Heart right ventricle (tissue), 16 donors: ENCODE results near the gene TFF3. TPM values are rescaled to one million over a fixed set of nuclear protein-coding genes. Genes with fewer than 3 reads are reported as not detected.

Experiments
- ATAC-seq, 8 donors: fragments of 200-7000 bp; cut with Tn5 transposase; one replicate each; pipeline ENCODE4 v1.9.1; 2020; ENCODE audit warnings: mild to moderate bottlenecking in 8 of 8, moderate library complexity in 8 of 8, moderate number of reproducible peaks in 1 of 8
- DNase-seq, 2 donors: peaks; one replicate each; pipeline ENCODE4 v3.0.0-alpha.2; 2020
- H3K27ac ChIP-seq, 10 donors: fragments of 200-600 bp; sonication (generic) in 2 of 10; one replicate each; pipeline versions ENCODE4 v1.5.0 to v1.8.0; 2020 to 2022; ENCODE audit warnings: mild to moderate bottlenecking in 3 of 10
- H3K27me3 ChIP-seq, 7 donors: fragments of 200-600 bp; one replicate each; pipeline ENCODE4 v1.8.0; 2021 to 2022; ENCODE audit warnings: mild to moderate bottlenecking in 2 of 7
- H3K36me3 ChIP-seq, 9 donors: fragments of 200-600 bp; sonication (generic) in 1 of 9; one replicate each; pipeline versions ENCODE4 v1.5.0 to v1.8.0; 2020 to 2022; ENCODE audit warnings: mild to moderate bottlenecking in 2 of 9
- H3K4me1 ChIP-seq, 9 donors: fragments of 200-600 bp; sonication (generic) in 1 of 9; one replicate each; pipeline versions ENCODE4 v1.5.0 to v1.8.0; 2020 to 2022; ENCODE audit warnings: mild to moderate bottlenecking in 4 of 9
- H3K4me3 ChIP-seq, 10 donors: fragments of 200-600 bp; sonication (generic) in 2 of 10; one replicate each; pipeline versions ENCODE4 v1.5.0 to v1.8.0; 2020 to 2022; ENCODE audit warnings: mild to moderate bottlenecking in 7 of 10, moderate library complexity in 2 of 10
- H3K9me3 ChIP-seq, 11 donors: fragments of 200-600 bp in 10 of 11; sonication (generic) in 2 of 11; one replicate each; pipeline versions ENCODE4 v1.5.0 to v1.8.0; 2013 to 2022; ENCODE audit warnings: mild to moderate bottlenecking in 2 of 11, control low read depth in 1 of 11, moderate library complexity in 1 of 11
- CTCF ChIP-seq, 9 donors: fragments of 200-600 bp; sonication (generic) in 2 of 9; IDR thresholded peaks; one replicate each; pipeline versions ENCODE4 v1.5.0 to v1.8.0; 2021 to 2022; ENCODE audit warnings: antibody characterized with exemption in 9 of 9, mild to moderate bottlenecking in 5 of 9, moderate library complexity in 1 of 9
- WGBS, 2 donors: extraction: QIAGEN DNeasy Blood & Tissue Kit; methylation state at CpG; one replicate each; pipeline ENCODE4 v1.1.7; 2013; ENCODE audit warnings: inconsistent platforms in 1 of 2; 5-methylcytosine and 5-hydroxymethylcytosine counted together
- intact Hi-C, 10 donors: fragments of 100-400 bp; cut with DNase I; formaldehyde crosslinking; loops; one replicate each; pipeline versions ENCODE4 v1.11.1 to v1.14.2; 2022
- polyA plus RNA-seq, 2 donors: library from polyadenylated mRNA; stranded (reverse); fragments of 200-250 nt; gene quantifications; one replicate each; pipeline ENCODE4 v1.2.3, GENCODE V29; 2013
- total RNA-seq, 10 donors: library from RNA; stranded (reverse); fragmentation: NEBNext Ultra II Directional in 3 of 10; extraction: Animal tissue kit (Norgen Biotek cat#: 25700) in 3 of 10; gene quantifications; one replicate each; pipeline versions ENCODE4 v1.2.1 to v1.2.4, GENCODE V29; 2021 to 2023
- donor health status: Arrhythmogenic right ventricular cardiomyopathy.
- donor health status: ischemic (EF 13 %, LVEDD 7.1; RV severe dilation, severe dysfunction).
- donor health status: healthy with polysubstance abuse.
- donor health status: DM: no; HTN: yes; CAD: no.
- donor health status: DM: no; HTN: no; CAD: no.
- donor health status: ischemic (EF 25% LVEDD 6.9; RV normal size, moderate dysfunction).
- donor health status: ischemic (EF 25% LVEDD 5.7; RV mildly dilated, moderate dysfunction).
- donor health status: healthy.
- donor health status: DM: yes; HTN: yes; CAD: no.
- donor health status: Ischemic cardiomyopathy.
- donor health status: ischemic (EF 35%, LVEDD 5.7; RV mildly dilated, moderate dysfunction).
- donor health status: nonischemic (EF 11% LVEDD 7.7; RV severe dilation, severe dysfunction).
- donor health status: DM: yes; HTN: yes; CAD: no.
- donor health status: PGD.
- donor health status: ischemic (EF 29% LVEDD 5.4; RV normal size, mild dysfunction).
- donor health status: nonischemic (EF 23%, LVEDD 6.1; RV moderate dilation, normal function).

The TFF3 gene
- total and polyA plus RNA-seq, 12 donors = 0.90 to 7.9 (median 2.7) TPM

GRCh38 chr21:42324896-42325295 is 9.7 kb upstream of the TFF3 start:
- peaks cover 0 to 14% (median 0%) of the 10 kb centered on the region in 7 donors for H3K27me3 ChIP-seq
- ATAC-seq (no peak), DNase-seq (no peak)
- no peak for TF ChIP-seq CTCF (IDR thresholded peaks at IDR 0.05)
- H3K9me3 ChIP-seq = peaks cover 0 to 8% (median 0%) of the 10 kb centered on the region in 11 donors
- no peaks in the 10 kb centered on the region for H3K36me3 ChIP-seq
- 80 to 86% methylated on average over 6 of the region's 6 CpGs for WGBS, 2 donors
- H3K4me1 ChIP-seq = peaks cover 0 to 2% (median 0%) of the 10 kb centered on the region in 9 donors
- intact Hi-C loops = no loop called here
- H3K27ac ChIP-seq = no peak overlapping the region
- no peak overlapping the region for H3K4me3 ChIP-seq

- no peak for TF ChIP-seq CTCF (IDR thresholded peaks at IDR 0.05)
- Histone ChIP-seq H3K4me1 (peaks cover 0 to 12% (median 0%) of the 10 kb centered on the region in 9 donors), H3K9me3 (peaks cover 0 to 8% (median 0%) of the 10 kb centered on the region in 11 donors), H3K36me3 (no peaks in the 10 kb centered on the region), H3K4me3 (no peak overlapping the region), H3K27ac (no peak overlapping the region), H3K27me3 (peaks cover 0 to 14% (median 0%) of the 10 kb centered on the region in 7 donors)
- DNase-seq = no peak
- WGBS, 2 donors = 83 to 90% methylated on average over 4 of the region's 4 CpGs
- intact Hi-C loops = no loop called here
- no peak for ATAC-seq
Observed at GRCh38 chr21:42321845-42322244, 6.6 kb upstream of the TFF3 start.

GRCh38 chr21:42321231-42321630 is 6.0 kb upstream of the TFF3 start:
- ATAC-seq (no peak), DNase-seq (no peak)
- no peak for TF ChIP-seq CTCF (IDR thresholded peaks at IDR 0.05)

GRCh38 chr21:42320791-42321190 is 5.6 kb upstream of the TFF3 start:
- H3K9me3 ChIP-seq = peaks cover 0 to 6% (median 0%) of the 10 kb centered on the region in 11 donors
- TF ChIP-seq CTCF (IDR thresholded peaks at IDR 0.05) = no peak
- 95 to 97% methylated on average over 8 of the region's 8 CpGs for WGBS, 2 donors
- no peak overlapping the region for H3K4me3 ChIP-seq
- H3K27me3 ChIP-seq = peaks cover 0 to 14% (median 0%) of the 10 kb centered on the region in 7 donors
- H3K36me3 ChIP-seq = no peaks in the 10 kb centered on the region
- no peak overlapping the region for H3K27ac ChIP-seq
- H3K4me1 ChIP-seq = peaks cover 0 to 12% (median 0%) of the 10 kb centered on the region in 9 donors
- ATAC-seq = no peak
- no peak for DNase-seq
- intact Hi-C loops = no loop called here

More at GRCh38 chr21:42321231-42321630, 6.0 kb upstream of the TFF3 start:
- peaks cover 0 to 12% (median 0%) of the 10 kb centered on the region in 9 donors for H3K4me1 ChIP-seq
- peaks cover 0 to 14% (median 0%) of the 10 kb centered on the region in 7 donors for H3K27me3 ChIP-seq
- intact Hi-C loops = no loop called here
- H3K27ac ChIP-seq = no peak overlapping the region
- WGBS, 2 donors = 87 to 88% methylated on average over 10 of the region's 10 CpGs
- H3K4me3 ChIP-seq = no peak overlapping the region
- peaks cover 0 to 8% (median 0%) of the 10 kb centered on the region in 11 donors for H3K9me3 ChIP-seq
- no peaks in the 10 kb centered on the region for H3K36me3 ChIP-seq
